LoVo (cell line): Measurements from ENCODE around the gene NEURL2.

ENCODE experiments used
- DNase-seq: peaks from one replicate; pipeline ENCODE4 v3.0.0-alpha.2; 2016; ENCODE audit warnings: low spot score

Gene NEURL2

DNA sequence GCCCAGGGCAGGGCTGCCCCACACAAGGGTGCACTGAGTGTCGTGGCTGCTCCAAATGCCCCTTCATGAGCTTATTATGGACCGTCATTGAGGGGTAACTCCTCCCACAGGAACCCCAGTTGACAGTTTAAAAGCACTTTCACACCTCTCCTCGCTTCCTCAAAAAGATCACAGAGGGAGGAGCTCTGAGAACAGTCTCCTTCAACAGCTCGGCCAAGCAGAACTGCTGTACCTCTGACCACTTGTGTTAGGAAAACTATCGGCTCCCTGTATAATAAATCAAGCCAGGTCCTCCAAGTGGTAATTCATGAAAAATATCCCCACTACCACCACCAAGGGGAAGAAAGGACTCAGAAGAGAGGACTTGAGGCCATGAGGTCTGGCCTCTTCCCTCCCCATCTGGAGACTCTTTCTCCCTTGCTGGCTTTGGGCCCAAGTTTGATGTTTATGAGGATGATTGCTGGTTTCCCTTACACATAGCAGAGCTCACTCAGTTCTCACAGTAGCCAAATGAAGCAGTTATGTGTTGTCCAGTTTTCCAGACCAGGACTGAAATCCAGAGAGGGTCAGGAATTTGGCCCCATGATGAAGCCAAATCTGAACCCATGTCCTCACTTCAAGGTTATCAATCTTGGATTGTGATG is 48.7 kb downstream of the NEURL2 start:
- no peak for DNase-seq

- no peak for DNase-seq
These were observed 49.4 kb downstream of the NEURL2 start for GRCh38 chr20:45841407-45842129.

DNA sequence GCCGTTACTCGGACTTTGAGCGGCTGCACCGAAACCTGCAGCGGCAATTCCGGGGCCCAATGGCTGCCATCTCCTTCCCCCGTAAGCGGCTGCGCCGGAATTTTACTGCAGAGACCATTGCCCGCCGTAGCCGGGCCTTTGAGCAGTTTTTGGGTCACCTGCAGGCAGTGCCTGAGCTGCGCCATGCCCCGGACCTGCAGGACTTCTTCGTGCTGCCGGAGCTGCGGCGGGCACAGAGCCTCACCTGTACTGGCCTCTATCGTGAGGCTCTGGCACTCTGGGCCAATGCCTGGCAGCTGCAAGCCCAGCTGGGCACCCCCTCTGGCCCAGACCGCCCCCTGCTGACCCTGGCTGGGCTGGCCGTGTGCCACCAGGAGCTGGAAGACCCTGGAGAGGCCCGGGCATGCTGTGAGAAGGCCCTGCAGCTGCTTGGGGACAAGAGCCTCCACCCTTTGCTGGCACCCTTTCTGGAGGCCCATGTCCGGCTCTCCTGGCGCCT is 50.3 kb downstream of the NEURL2 start:
- no peak for DNase-seq
